Neural cell (in vitro differentiated cells): Measurements from ENCODE around the gene PRUNE2. TPM values are rescaled to one million over a fixed set of nuclear protein-coding genes. Genes with fewer than 3 reads are reported as not detected.

Experiments
- H2AFZ ChIP-seq: fragments of 200-600, 300-800 bp; sonication (generic), shearing (Covaris generic); 2 replicates; pipeline ENCODE4 v1.6.0; 2014; ENCODE audit warnings: low read depth, mild to moderate bottlenecking, antibody characterized with exemption, low read length, moderate library complexity
- H3F3A ChIP-seq: fragments of 200-600 bp; shearing (Covaris generic); 2 replicates; pipeline ENCODE4 v1.6.1; 2016; ENCODE audit warnings: mild to moderate bottlenecking, moderate library complexity, mixed read lengths, antibody characterized with exemption, low read length; ENCODE audit not compliant: insufficient read depth, poor library complexity, severe bottlenecking
- H3K27ac ChIP-seq: fragments of 200-600, 300-800 bp; sonication (generic), shearing (Covaris generic); 2 replicates; pipeline ENCODE4 v1.5.1; 2014; ENCODE audit warnings: mild to moderate bottlenecking, low read length, moderate library complexity
- H3K27me3 ChIP-seq: fragments of 300-800, 200-600 bp; sonication (generic), shearing (Covaris generic); 2 replicates; pipeline ENCODE4 v1.6.0; 2014; ENCODE audit warnings: mild to moderate bottlenecking, low read depth, low read length, moderate library complexity; ENCODE audit not compliant: insufficient read depth
- H3K36me3 ChIP-seq: fragments of 300-800, 200-600 bp; sonication (generic), shearing (Covaris generic); 2 replicates; pipeline ENCODE4 v1.5.1; 2014; ENCODE audit warnings: mild to moderate bottlenecking, antibody characterized with exemption, low read length, moderate library complexity; ENCODE audit not compliant: insufficient read depth
- H3K4me2 ChIP-seq: fragments of 300-800, 200-600 bp; sonication (generic), shearing (Covaris generic); 2 replicates; pipeline ENCODE4 v1.6.0; 2014; ENCODE audit warnings: mild to moderate bottlenecking, low read length
- H3K4me3 ChIP-seq: fragments of 300-800, 200-600 bp; sonication (generic), shearing (Covaris generic); 2 replicates; pipeline ENCODE4 v1.5.1; 2014; ENCODE audit warnings: mild to moderate bottlenecking, low read length, moderate library complexity
- H3K79me2 ChIP-seq: fragments of 200-600 bp; shearing (Covaris generic); replicated peaks from 2 replicates; pipeline ENCODE4 v1.6.0; 2014; ENCODE audit warnings: mild to moderate bottlenecking, low read length, moderate library complexity; ENCODE audit not compliant: insufficient read depth
- H3K9ac ChIP-seq: fragments of 300-800, 200-600 bp; sonication (generic), shearing (Covaris generic); 2 replicates; pipeline ENCODE4 v1.6.1; 2016; ENCODE audit warnings: mild to moderate bottlenecking, low read length, mixed read lengths
- H3K9me2 ChIP-seq: fragments of 200-600 bp; shearing (Covaris generic); 2 replicates; pipeline ENCODE4 v1.6.1; 2016; ENCODE audit warnings: mild to moderate bottlenecking, low read length, mixed read lengths; ENCODE audit not compliant: insufficient read depth
- H3K9me3 ChIP-seq: fragments of 200-600, 300-800 bp; sonication (generic), shearing (Covaris generic); 2 replicates; pipeline ENCODE4 v1.6.1; 2016; ENCODE audit warnings: mild to moderate bottlenecking, mixed run types, low read length, moderate library complexity, mixed read lengths
- H4K20me1 ChIP-seq: fragments of 200-600 bp; shearing (Covaris generic); 2 replicates; pipeline ENCODE4 v1.6.1; 2016; ENCODE audit warnings: mild to moderate bottlenecking, mixed run types; ENCODE audit not compliant: insufficient read depth
- EP300 ChIP-seq: fragments of 450-650 bp; conservative IDR thresholded peaks from 2 replicates; pipeline ENCODE4 v1.6.1; 2014; ENCODE audit warnings: antibody characterized with exemption, mild to moderate bottlenecking, moderate library complexity; ENCODE audit not compliant: poor library complexity, severe bottlenecking
- EZH2 ChIP-seq: fragments of 200-600, 300-800 bp; shearing (Covaris generic), sonication (generic); IDR thresholded peaks from 2 replicates; pipeline ENCODE4 v1.6.1; 2014; ENCODE audit warnings: antibody characterized with exemption, low read length, borderline replicate concordance, mild to moderate bottlenecking; ENCODE audit not compliant: insufficient read depth, poor library complexity, severe bottlenecking
- MXI1 ChIP-seq: fragments of 450-650 bp; conservative IDR thresholded peaks from 2 replicates; pipeline ENCODE4 v1.6.1; 2014; ENCODE audit warnings: antibody characterized with exemption, mild to moderate bottlenecking; ENCODE audit not compliant: poor library complexity, severe bottlenecking
- POLR2AphosphoS5 ChIP-seq: IDR thresholded peaks from 2 replicates; pipeline ENCODE4 v1.6.1; 2012
- RAD21 ChIP-seq: fragments of 450-650 bp; conservative IDR thresholded peaks from 2 replicates; pipeline ENCODE4 v1.6.1; 2014; ENCODE audit warnings: antibody characterized with exemption, mild to moderate bottlenecking, moderate library complexity
- SMC3 ChIP-seq: fragments of 450-650 bp; conservative IDR thresholded peaks from 2 replicates; pipeline ENCODE4 v1.6.1; 2014; ENCODE audit warnings: antibody characterized with exemption, mild to moderate bottlenecking, moderate library complexity; ENCODE audit not compliant: poor library complexity
- TAF1 ChIP-seq: IDR thresholded peaks from 2 replicates; pipeline ENCODE4 v1.6.1; 2012; ENCODE audit warnings: low read depth
- polyA plus RNA-seq: library from polyadenylated mRNA; depleted of rRNA; stranded (reverse); fragments of >200 nt; gene quantifications from 2 replicates; pipeline ENCODE4 v1.2.3, GENCODE V29; 2014
- TF ChIP-seq, protein P1 (sequence below): IDR thresholded peaks from 2 replicates; pipeline ENCODE4 v1.6.1; 2012; ENCODE audit warnings: borderline replicate concordance
- TF ChIP-seq, protein P2 (sequence below): fragments of 450-650 bp; IDR thresholded peaks from 2 replicates; pipeline ENCODE4 v1.5.1; 2014; ENCODE audit warnings: antibody characterized with exemption, mild to moderate bottlenecking, moderate library complexity; ENCODE audit not compliant: poor library complexity, severe bottlenecking

Gene PRUNE2
- polyA plus RNA-seq, 1 donor from 2014 or later: 9.7 TPM

DNA sequence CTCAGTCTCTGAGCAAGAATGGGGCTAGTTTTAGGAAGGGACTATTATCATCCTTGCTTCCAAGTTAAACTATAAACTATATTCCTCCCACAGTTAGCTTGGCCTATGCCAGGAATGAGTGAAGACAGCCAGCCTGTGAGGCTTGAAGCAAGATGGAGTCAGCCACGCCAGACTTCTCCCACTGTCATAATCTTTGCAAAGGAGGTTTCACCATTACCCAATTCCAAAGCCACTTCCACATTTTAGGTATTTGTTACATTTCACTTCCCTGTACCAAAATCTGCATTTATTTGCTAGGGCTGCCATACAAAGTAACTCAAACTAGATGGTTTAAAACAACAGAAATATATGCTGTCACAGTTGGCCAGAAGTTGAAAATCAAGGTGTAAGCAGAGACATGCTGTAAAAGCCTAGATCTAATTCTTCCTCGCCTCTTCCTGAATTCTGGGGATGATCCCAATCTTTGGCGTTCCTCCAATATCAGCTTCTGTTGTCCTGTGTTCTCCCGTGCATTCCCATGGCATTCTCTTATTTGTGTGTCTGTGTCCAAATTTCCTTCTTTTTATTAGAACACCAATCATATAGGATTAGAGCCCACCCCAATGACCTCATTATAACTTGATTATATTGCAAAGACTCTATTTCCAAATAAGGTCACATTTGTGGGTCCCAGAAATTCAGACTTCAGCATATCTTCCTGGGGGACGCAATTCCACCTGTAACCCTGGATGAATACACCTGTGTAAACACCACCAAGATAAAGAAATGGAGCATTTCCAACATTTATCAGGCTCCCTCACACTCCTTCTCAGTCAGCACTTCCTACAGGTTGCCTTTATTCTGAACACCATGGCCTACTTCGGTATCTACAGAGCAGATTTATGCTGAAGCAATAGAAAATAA is 320.2 kb downstream of the PRUNE2 start:
- H3K9me2 ChIP-seq: no peaks in the 10 kb centered on the region
- no peaks in the 10 kb centered on the region for H3F3A ChIP-seq
- H3K9me3 ChIP-seq: no peaks in the 10 kb centered on the region
- H3K9ac ChIP-seq: no peak overlapping the region
- H3K4me3 ChIP-seq: no peak overlapping the region
- H3K27ac ChIP-seq: no peak overlapping the region
- H3K79me2 ChIP-seq: no peaks in the 10 kb centered on the region
- no peak overlapping the region for H2AFZ ChIP-seq
- H3K27me3 ChIP-seq: no peaks in the 10 kb centered on the region
- H4K20me1 ChIP-seq: no peaks in the 10 kb centered on the region
- H3K36me3 ChIP-seq: no peaks in the 10 kb centered on the region
- no peak overlapping the region for H3K4me2 ChIP-seq
- no peak for TF ChIP-seq MXI1
- no peak for TF ChIP-seq RAD21
- TF ChIP-seq, protein P1, sequence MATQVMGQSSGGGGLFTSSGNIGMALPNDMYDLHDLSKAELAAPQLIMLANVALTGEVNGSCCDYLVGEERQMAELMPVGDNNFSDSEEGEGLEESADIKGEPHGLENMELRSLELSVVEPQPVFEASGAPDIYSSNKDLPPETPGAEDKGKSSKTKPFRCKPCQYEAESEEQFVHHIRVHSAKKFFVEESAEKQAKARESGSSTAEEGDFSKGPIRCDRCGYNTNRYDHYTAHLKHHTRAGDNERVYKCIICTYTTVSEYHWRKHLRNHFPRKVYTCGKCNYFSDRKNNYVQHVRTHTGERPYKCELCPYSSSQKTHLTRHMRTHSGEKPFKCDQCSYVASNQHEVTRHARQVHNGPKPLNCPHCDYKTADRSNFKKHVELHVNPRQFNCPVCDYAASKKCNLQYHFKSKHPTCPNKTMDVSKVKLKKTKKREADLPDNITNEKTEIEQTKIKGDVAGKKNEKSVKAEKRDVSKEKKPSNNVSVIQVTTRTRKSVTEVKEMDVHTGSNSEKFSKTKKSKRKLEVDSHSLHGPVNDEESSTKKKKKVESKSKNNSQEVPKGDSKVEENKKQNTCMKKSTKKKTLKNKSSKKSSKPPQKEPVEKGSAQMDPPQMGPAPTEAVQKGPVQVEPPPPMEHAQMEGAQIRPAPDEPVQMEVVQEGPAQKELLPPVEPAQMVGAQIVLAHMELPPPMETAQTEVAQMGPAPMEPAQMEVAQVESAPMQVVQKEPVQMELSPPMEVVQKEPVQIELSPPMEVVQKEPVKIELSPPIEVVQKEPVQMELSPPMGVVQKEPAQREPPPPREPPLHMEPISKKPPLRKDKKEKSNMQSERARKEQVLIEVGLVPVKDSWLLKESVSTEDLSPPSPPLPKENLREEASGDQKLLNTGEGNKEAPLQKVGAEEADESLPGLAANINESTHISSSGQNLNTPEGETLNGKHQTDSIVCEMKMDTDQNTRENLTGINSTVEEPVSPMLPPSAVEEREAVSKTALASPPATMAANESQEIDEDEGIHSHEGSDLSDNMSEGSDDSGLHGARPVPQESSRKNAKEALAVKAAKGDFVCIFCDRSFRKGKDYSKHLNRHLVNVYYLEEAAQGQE: no peak
- no peak for TF ChIP-seq POLR2AphosphoS5
- no peak for TF ChIP-seq TAF1
- no peak for TF ChIP-seq EZH2
- TF ChIP-seq SMC3: no peak

DNA sequence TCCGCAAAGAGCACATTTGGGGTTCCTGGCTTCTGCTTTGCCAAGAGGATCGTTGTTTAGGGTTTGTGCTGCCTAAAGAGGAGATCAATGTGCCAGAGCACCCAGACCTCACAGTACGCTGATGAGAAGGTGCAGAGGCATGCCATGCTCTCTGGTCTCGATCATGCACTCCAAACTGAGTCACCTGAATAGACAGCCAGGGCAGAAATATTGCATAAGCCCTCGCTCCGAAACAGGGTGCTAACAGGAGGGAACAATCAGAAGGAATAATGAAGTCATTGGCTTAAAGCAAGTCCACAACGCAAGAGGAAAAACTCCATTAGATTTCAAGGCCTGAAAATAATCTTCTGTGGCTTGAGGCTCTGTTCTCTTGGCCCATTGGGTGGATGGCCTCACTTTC is 322.7 kb downstream of the PRUNE2 start:
- Histone ChIP-seq H3K9ac (no peak overlapping the region), H3K27ac (no peak overlapping the region), H3K36me3 (no peaks in the 10 kb centered on the region), H3K27me3 (no peaks in the 10 kb centered on the region), H3K9me3 (no peaks in the 10 kb centered on the region), H3K79me2 (no peaks in the 10 kb centered on the region), H3F3A (no peaks in the 10 kb centered on the region), H4K20me1 (no peaks in the 10 kb centered on the region), H3K4me2 (no peak overlapping the region), H3K4me3 (no peak overlapping the region), H2AFZ (no peak overlapping the region), H3K9me2 (no peaks in the 10 kb centered on the region)
- TF ChIP-seq POLR2AphosphoS5 (no peak), RAD21 (no peak), EZH2 (no peak), SMC3 (no peak), MXI1 (no peak), TAF1 (no peak), EP300 (no peak)
- TF ChIP-seq, protein P1: no peak
- TF ChIP-seq, protein P2, sequence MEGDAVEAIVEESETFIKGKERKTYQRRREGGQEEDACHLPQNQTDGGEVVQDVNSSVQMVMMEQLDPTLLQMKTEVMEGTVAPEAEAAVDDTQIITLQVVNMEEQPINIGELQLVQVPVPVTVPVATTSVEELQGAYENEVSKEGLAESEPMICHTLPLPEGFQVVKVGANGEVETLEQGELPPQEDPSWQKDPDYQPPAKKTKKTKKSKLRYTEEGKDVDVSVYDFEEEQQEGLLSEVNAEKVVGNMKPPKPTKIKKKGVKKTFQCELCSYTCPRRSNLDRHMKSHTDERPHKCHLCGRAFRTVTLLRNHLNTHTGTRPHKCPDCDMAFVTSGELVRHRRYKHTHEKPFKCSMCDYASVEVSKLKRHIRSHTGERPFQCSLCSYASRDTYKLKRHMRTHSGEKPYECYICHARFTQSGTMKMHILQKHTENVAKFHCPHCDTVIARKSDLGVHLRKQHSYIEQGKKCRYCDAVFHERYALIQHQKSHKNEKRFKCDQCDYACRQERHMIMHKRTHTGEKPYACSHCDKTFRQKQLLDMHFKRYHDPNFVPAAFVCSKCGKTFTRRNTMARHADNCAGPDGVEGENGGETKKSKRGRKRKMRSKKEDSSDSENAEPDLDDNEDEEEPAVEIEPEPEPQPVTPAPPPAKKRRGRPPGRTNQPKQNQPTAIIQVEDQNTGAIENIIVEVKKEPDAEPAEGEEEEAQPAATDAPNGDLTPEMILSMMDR: no peak
